Calu3 (cell line): ENCODE measurements around the gene DNAH7. TPM values are rescaled to one million over a fixed set of nuclear protein-coding genes. Genes with fewer than 3 reads are reported as not detected.

Source experiments
- BruUV-seq: library from RNA; stranded (reverse); fragments of 400-500 nt; replicated peaks from 2 replicates; lab custom pipeline; 2021; lab: Mats Ljungman, UMichigan
- CTCF ChIA-PET: fragments of 300-600 bp; sonication (Branson Sonifier 250); formaldehyde crosslinking; loops from one replicate; lab custom pipeline; 2022; ENCODE audit warnings: antibody characterized with exemption; lab: Charles Lee
- DNase-seq: peaks from one replicate; pipeline ENCODE4 v3.0.0; 2022
- H3K27ac Mint-ChIP-seq: one replicate; pipeline ENCODE4 v1.8.0; 2022; ENCODE audit warnings: mixed read lengths; ENCODE audit not compliant: unreplicated experiment
- H3K27me3 Mint-ChIP-seq: one replicate; pipeline ENCODE4 v1.8.0; 2022; ENCODE audit warnings: mixed read lengths; ENCODE audit not compliant: unreplicated experiment
- H3K36me3 Mint-ChIP-seq: one replicate; pipeline ENCODE4 v1.8.0; 2022; ENCODE audit warnings: mild to moderate bottlenecking, moderate library complexity, mixed read lengths; ENCODE audit not compliant: insufficient read depth, unreplicated experiment
- H3K4me1 Mint-ChIP-seq: one replicate; pipeline ENCODE4 v1.8.0; 2022; ENCODE audit warnings: mild to moderate bottlenecking, low read depth, mixed read lengths; ENCODE audit not compliant: unreplicated experiment
- H3K4me3 Mint-ChIP-seq: one replicate; pipeline ENCODE4 v1.8.0; 2022; ENCODE audit warnings: mild to moderate bottlenecking, low read depth, moderate library complexity, mixed read lengths; ENCODE audit not compliant: unreplicated experiment
- H3K9me3 Mint-ChIP-seq: one replicate; pipeline ENCODE4 v1.8.0; 2022; ENCODE audit warnings: low read depth, mixed read lengths; ENCODE audit not compliant: unreplicated experiment
- CTCF ChIP-seq: fragments of 200-600 bp; IDR thresholded peaks from one replicate; pipeline ENCODE4 v1.8.0; 2022; ENCODE audit warnings: antibody characterized with exemption; ENCODE audit not compliant: unreplicated experiment
- intact Hi-C: fragments of 100-400 bp; cut with micrococcal nuclease; formaldehyde crosslinking; loops from one replicate; pipeline ENCODE4 v1.10.0; 2022; ENCODE audit not compliant: unreplicated experiment
- total RNA-seq: library from RNA; stranded (reverse); gene quantifications from 2 replicates; pipeline ENCODE4 v1.2.3, GENCODE V29; 2022

The DNAH7 gene
- total RNA-seq, 1 experiment from 2014 or later = 2.5 TPM

DNA sequence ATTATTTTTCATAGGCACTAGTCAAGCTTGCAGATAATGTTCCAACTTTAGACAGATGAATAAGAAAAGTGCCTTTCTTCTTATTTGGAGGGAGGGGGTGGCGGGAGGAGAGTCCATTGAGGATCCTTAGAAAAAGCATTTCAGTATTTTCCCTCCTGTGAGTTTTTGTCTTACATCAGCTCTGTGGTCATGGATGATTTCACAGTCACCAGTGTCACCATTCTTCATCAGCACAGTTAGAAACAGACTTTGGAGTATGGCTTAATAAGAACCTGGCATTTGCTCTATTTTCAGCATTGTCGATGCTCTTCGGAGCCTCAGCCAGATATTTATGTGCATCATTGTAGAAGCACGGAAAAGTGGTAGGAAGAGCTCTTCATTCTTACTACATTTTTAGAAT is 341.5 kb downstream of the DNAH7 start:
- no peaks in the 10 kb centered on the region for H3K36me3 Mint-ChIP-seq

DNA sequence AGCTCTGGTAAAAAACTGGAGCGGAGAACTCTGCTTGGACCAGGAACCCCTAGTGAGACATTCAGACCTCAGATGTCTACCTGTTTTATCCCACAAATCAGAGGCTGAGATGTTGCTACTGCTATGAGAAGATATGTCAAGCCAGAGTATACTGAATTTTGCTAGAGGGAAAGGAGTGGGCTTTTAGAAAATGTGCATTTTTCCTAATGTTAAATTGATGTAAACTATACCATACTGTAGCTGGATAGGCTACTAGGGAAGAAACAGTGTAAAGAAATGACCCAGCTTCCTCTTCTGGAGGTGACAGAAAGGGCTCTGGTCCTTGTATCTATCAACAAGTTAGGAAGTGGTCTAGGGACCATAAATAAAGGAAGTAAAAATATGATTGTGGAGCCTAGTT is 346.6 kb downstream of the DNAH7 start:
- H3K27me3 Mint-ChIP-seq = no peaks in the 10 kb centered on the region
- peaks cover 13% of the 10 kb centered on the region for H3K4me1 Mint-ChIP-seq
- peaks cover 7% of the 10 kb centered on the region for H3K36me3 Mint-ChIP-seq
- no peak overlapping the region for H3K4me3 Mint-ChIP-seq
- DNase-seq = no peak
- no peak overlapping the region for H3K27ac Mint-ChIP-seq
- intact Hi-C loops = no loop called here
- no TSS peak for BruUV-seq
- CTCF ChIA-PET = no interaction called here
- no peak for TF ChIP-seq CTCF
- no peaks in the 10 kb centered on the region for H3K9me3 Mint-ChIP-seq

More for the DNA sequence above, 341.5 kb downstream of the DNAH7 start:
- Mint-ChIP-seq H3K27ac (no peak overlapping the region), H3K27me3 (no peaks in the 10 kb centered on the region), H3K4me3 (no peak overlapping the region), H3K9me3 (no peaks in the 10 kb centered on the region), H3K4me1 (no peaks in the 10 kb centered on the region)
- no TSS peak for BruUV-seq
- intact Hi-C loops = no loop called here
- DNase-seq = no peak
- no peak for TF ChIP-seq CTCF
- CTCF ChIA-PET = interaction anchor here (0.7 kb wide), 1 partner anchor 221 kb away, joined by 3 read pairs; no protein-coding TSS in a partner anchor

- BruUV-seq = no TSS peak
- TF ChIP-seq CTCF = no peak
- Mint-ChIP-seq H3K27ac (peak overlapping the region; percentile 37), H3K4me3 (no peak overlapping the region), H3K36me3 (peaks cover 7% of the 10 kb centered on the region), H3K9me3 (no peaks in the 10 kb centered on the region), H3K4me1 (peaks cover 13% of the 10 kb centered on the region), H3K27me3 (no peaks in the 10 kb centered on the region)
- CTCF ChIA-PET = no interaction called here
- intact Hi-C loops = no loop called here
- peak; percentile 4 for DNase-seq
These were observed 347.6 kb downstream of the DNAH7 start for GRCh38 chr2:195721042-195721441.

DNA sequence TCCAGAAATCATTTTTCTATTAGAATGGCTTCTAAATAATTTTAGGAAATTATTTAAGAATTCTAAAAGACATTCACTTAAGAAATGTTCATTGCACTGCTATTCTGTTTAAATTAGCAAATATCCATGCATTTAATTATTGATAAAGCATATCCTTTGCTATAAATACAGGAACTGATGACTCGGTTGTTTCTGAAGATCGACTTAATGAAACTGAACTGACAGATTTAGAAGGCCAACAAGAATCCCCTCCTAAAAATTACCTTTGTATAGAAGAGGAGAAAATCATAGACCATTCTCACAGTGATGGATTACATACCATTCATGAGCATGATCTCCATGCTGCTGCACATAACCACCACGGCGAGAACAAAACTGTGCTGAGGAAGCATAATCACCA is 352.2 kb downstream of the DNAH7 start:
- BruUV-seq = no TSS peak
- Mint-ChIP-seq H3K27me3 (no peaks in the 10 kb centered on the region), H3K4me3 (no peak overlapping the region), H3K27ac (no peak overlapping the region), H3K4me1 (peaks cover 18% of the 10 kb centered on the region), H3K36me3 (peaks cover 7% of the 10 kb centered on the region), H3K9me3 (no peaks in the 10 kb centered on the region)
- CTCF ChIA-PET = no interaction called here
- no peak for TF ChIP-seq CTCF
- no peak for DNase-seq
- intact Hi-C loops = no loop called here
